OCI-LY1 (cell line): ENCODE data around the gene ZBTB20.

ENCODE experiments used
- H2AFZ ChIP-seq: fragments of 200-600 bp; sonication (generic), shearing (Covaris generic); 2 replicates; pipeline ENCODE4 v1.6.0; 2014; ENCODE audit warnings: antibody characterized with exemption, mild to moderate bottlenecking, low read length
- H3F3A ChIP-seq: fragments of 200-600 bp; sonication (generic), shearing (Covaris generic); 2 replicates; pipeline ENCODE4 v1.6.0; 2014; ENCODE audit warnings: mild to moderate bottlenecking, antibody characterized with exemption, low read length, moderate library complexity; ENCODE audit not compliant: insufficient read depth
- H3K27ac ChIP-seq: fragments of 200-600 bp; sonication (generic); 2 replicates; pipeline ENCODE4 v1.5.1; 2014; ENCODE audit warnings: low read length, mixed run types, mild to moderate bottlenecking, low read depth; ENCODE audit not compliant: poor library complexity, severe bottlenecking
- H3K27me3 ChIP-seq: fragments of 200-600 bp; sonication (generic); 2 replicates; pipeline ENCODE4 v1.6.0; 2014; ENCODE audit warnings: antibody characterized with exemption, mild to moderate bottlenecking, low read length, moderate library complexity; ENCODE audit not compliant: insufficient read depth
- H3K36me3 ChIP-seq: fragments of 200-600 bp; sonication (generic); 2 replicates; pipeline ENCODE4 v1.6.1; 2014; ENCODE audit warnings: mild to moderate bottlenecking, antibody characterized with exemption, low read length, moderate library complexity, mixed read lengths; ENCODE audit not compliant: insufficient read depth
- H3K4me1 ChIP-seq: fragments of 200-600 bp; sonication (generic); 2 replicates; pipeline ENCODE4 v1.5.1; 2014; ENCODE audit warnings: mild to moderate bottlenecking, low read length, moderate library complexity; ENCODE audit not compliant: insufficient read depth, severe bottlenecking
- H3K4me2 ChIP-seq: fragments of 200-600 bp; sonication (generic), shearing (Covaris generic); 2 replicates; pipeline ENCODE4 v1.6.1; 2014; ENCODE audit warnings: low read length
- H3K4me3 ChIP-seq: fragments of 200-600 bp; sonication (generic); 2 replicates; pipeline ENCODE4 v1.5.1; 2014; ENCODE audit warnings: low read length, low read depth, mild to moderate bottlenecking, mixed read lengths; ENCODE audit not compliant: poor library complexity, severe bottlenecking
- H3K79me2 ChIP-seq: fragments of 200-600 bp; shearing (Covaris generic); 2 replicates; pipeline ENCODE4 v1.6.1; 2016; ENCODE audit warnings: mixed run types, low read length, mixed read lengths; ENCODE audit not compliant: insufficient read depth
- H3K9ac ChIP-seq: fragments of 200-600 bp; sonication (generic), shearing (Covaris generic); 2 replicates; pipeline ENCODE4 v1.6.1; 2014; ENCODE audit warnings: mild to moderate bottlenecking, low read length, mixed read lengths
- H3K9me2 ChIP-seq: fragments of 200-600 bp; sonication (generic), shearing (Covaris generic); 2 replicates; pipeline ENCODE4 v1.6.1; 2014; ENCODE audit warnings: low read depth, mild to moderate bottlenecking, low read length, mixed read lengths
- H3K9me3 ChIP-seq: fragments of 200-600 bp; shearing (Covaris generic); 2 replicates; pipeline ENCODE4 v1.6.1; 2014; ENCODE audit warnings: low read length, mixed read lengths
- H4K20me1 ChIP-seq: fragments of 200-600 bp; sonication (generic), shearing (Covaris generic); 2 replicates; pipeline ENCODE4 v1.6.0; 2016; ENCODE audit warnings: mild to moderate bottlenecking, low read length; ENCODE audit not compliant: insufficient read depth
- CTCF ChIP-seq: fragments of 200-600 bp; sonication (generic), shearing (Covaris generic); IDR thresholded peaks from 2 replicates; pipeline ENCODE4 v1.5.1; 2017; ENCODE audit warnings: mild to moderate bottlenecking, antibody characterized with exemption, low read length, moderate library complexity, mixed read lengths
- EZH2 ChIP-seq: fragments of 200-600 bp; sonication (generic), shearing (Covaris generic); IDR thresholded peaks from 2 replicates; pipeline ENCODE4 v1.8.0; 2017; ENCODE audit warnings: borderline replicate concordance, mixed run types, mild to moderate bottlenecking, antibody characterized with exemption, low read length, moderate library complexity, mixed read lengths

ZBTB20 gene

GRCh38 chr3:114590309-114591047 lies 556.6 kb downstream of the ZBTB20 start:
- TF ChIP-seq CTCF (no peak), EZH2 (no peak)
- H3K27ac ChIP-seq, result no peak overlapping the region
- H3K9me3 ChIP-seq, result no peaks in the 10 kb centered on the region
- H3K9ac ChIP-seq, result no peak overlapping the region
- H3F3A ChIP-seq, result no peaks in the 10 kb centered on the region
- no peaks in the 10 kb centered on the region for H3K9me2 ChIP-seq
- no peak overlapping the region for H2AFZ ChIP-seq
- no peaks in the 10 kb centered on the region for H3K27me3 ChIP-seq
- no peaks in the 10 kb centered on the region for H3K4me1 ChIP-seq
- no peaks in the 10 kb centered on the region for H3K36me3 ChIP-seq
- H3K79me2 ChIP-seq, result no peaks in the 10 kb centered on the region
- no peaks in the 10 kb centered on the region for H4K20me1 ChIP-seq
- no peak overlapping the region for H3K4me2 ChIP-seq
- H3K4me3 ChIP-seq, result no peak overlapping the region

- Histone ChIP-seq H4K20me1 (no peaks in the 10 kb centered on the region), H3K36me3 (no peaks in the 10 kb centered on the region), H3K4me2 (no peak overlapping the region), H3K9ac (no peak overlapping the region), H3F3A (no peaks in the 10 kb centered on the region), H3K9me3 (no peaks in the 10 kb centered on the region), H3K4me3 (no peak overlapping the region), H3K79me2 (no peaks in the 10 kb centered on the region), H3K27ac (no peak overlapping the region), H3K27me3 (no peaks in the 10 kb centered on the region), H2AFZ (no peak overlapping the region), H3K4me1 (no peaks in the 10 kb centered on the region), H3K9me2 (no peaks in the 10 kb centered on the region)
- no peak for TF ChIP-seq EZH2
- no peak for TF ChIP-seq CTCF
Observed at GRCh38 chr3:114587986-114588385, 559.1 kb downstream of the ZBTB20 start.

- Histone ChIP-seq H3K4me1 (no peaks in the 10 kb centered on the region), H3F3A (no peaks in the 10 kb centered on the region), H3K4me2 (no peak overlapping the region), H3K36me3 (no peaks in the 10 kb centered on the region), H3K9ac (no peak overlapping the region), H3K9me2 (no peaks in the 10 kb centered on the region), H3K4me3 (no peak overlapping the region), H3K27me3 (no peaks in the 10 kb centered on the region), H3K27ac (no peak overlapping the region), H4K20me1 (no peaks in the 10 kb centered on the region), H3K79me2 (no peaks in the 10 kb centered on the region), H2AFZ (no peak overlapping the region), H3K9me3 (no peaks in the 10 kb centered on the region)
- no peak for TF ChIP-seq EZH2
- TF ChIP-seq CTCF, result no peak
Observed at GRCh38 chr3:114586119-114586518, 561.0 kb downstream of the ZBTB20 start.
